B cell (primary cell): ENCODE measurements around the gene TMEM143. TPM values are rescaled to one million over a fixed set of nuclear protein-coding genes. Genes with fewer than 3 reads are reported as not detected.
A peak's percentile ranks its signal among the peaks of the same experiment; 100 is the strongest.

Experiments
- ATAC-seq: fragments of 200-7000 bp; cut with Tn5 transposase; one replicate; pipeline ENCODE4 v1.10.0; 2021; ENCODE audit warnings: low read depth, mild to moderate bottlenecking, moderate number of reproducible peaks, moderate library complexity
- CTCF ChIA-PET: fragments of 350-600 bp; sonication (Branson Sonifier 250); formaldehyde crosslinking; loops from one replicate; lab custom pipeline; 2021; ENCODE audit warnings: antibody characterized with exemption, inconsistent platforms; lab: Charles Lee
- POLR2A ChIA-PET: fragments of 350-600 bp; sonication (Branson Sonifier 250); formaldehyde crosslinking; loops from one replicate; lab custom pipeline; 2021; ENCODE audit warnings: antibody characterized with exemption; lab: Charles Lee
- DNase-seq: peaks from one replicate; pipeline ENCODE4 v3.0.0; 2013
- H2AFZ ChIP-seq: 2 replicates; pipeline ENCODE4 v1.6.1; 2012; ENCODE audit warnings: mild to moderate bottlenecking, low read depth, low read length; ENCODE audit not compliant: insufficient read depth, poor library complexity, severe bottlenecking
- H3K27ac ChIP-seq, 2 donors: 1 replicate in 1 of 2; 2 replicates in 1 of 2; pipeline ENCODE4 v1.5.1; 2012 to 2013; ENCODE audit warnings: low read length in 2 of 2, mild to moderate bottlenecking in 2 of 2, moderate library complexity in 1 of 2
- H3K27me3 ChIP-seq, 4 experiments: fragments of 200-600 bp in 1 of 4; sonication (generic) in 1 of 4; replicated peaks in 1 of 4; 1 replicate in 2 of 4; 2 replicates in 2 of 4; pipeline versions ENCODE4 v1.6.1 to v1.7.0; 2013 to 2016; ENCODE audit warnings: low read length in 3 of 4, mild to moderate bottlenecking in 2 of 4, mixed read lengths in 1 of 4, moderate library complexity in 1 of 4; ENCODE audit not compliant: insufficient read depth in 4 of 4, control insufficient read depth in 3 of 4; ENCODE audit errors: control extremely low read depth in 1 of 4
- H3K36me3 ChIP-seq, 2 experiments: replicated peaks in 1 of 2; 1 replicate in 1 of 2; 2 replicates in 1 of 2; pipeline versions ENCODE4 v1.6.1 to v1.7.1; 2013; ENCODE audit warnings: low read length in 1 of 2; ENCODE audit not compliant: insufficient read depth in 2 of 2, control insufficient read depth in 1 of 2; ENCODE audit errors: control extremely low read depth in 1 of 2, extremely low read depth in 1 of 2
- H3K4me1 ChIP-seq, 2 donors: fragments of 200-600 bp in 1 of 2; sonication (generic) in 1 of 2; 1 replicate in 1 of 2; 2 replicates in 1 of 2; pipeline versions ENCODE4 v1.5.1 to v1.6.1; 2013 to 2017; ENCODE audit warnings: low read length in 2 of 2; ENCODE audit not compliant: control insufficient read depth in 2 of 2, insufficient read depth in 2 of 2
- H3K4me2 ChIP-seq: replicated peaks from 2 replicates; pipeline ENCODE3; 2012; ENCODE audit warnings: mild to moderate bottlenecking, low read depth, low read length; ENCODE audit not compliant: poor library complexity, severe bottlenecking
- H3K4me3 ChIP-seq, 5 experiments: fragments of 200-600 bp in 1 of 5; sonication (generic) in 1 of 5; 1 replicate in 3 of 5; 2 replicates in 2 of 5; pipeline versions ENCODE4 v1.5.1 to v1.7.0; 2011 to 2016; ENCODE audit warnings: low read length in 4 of 5, mild to moderate bottlenecking in 4 of 5, low read depth in 2 of 5, control low read depth in 1 of 5, moderate library complexity in 1 of 5; ENCODE audit not compliant: insufficient read depth in 1 of 5; ENCODE audit errors: control extremely low read depth in 1 of 5, extremely low read depth in 1 of 5
- H3K79me2 ChIP-seq: fragments of 200-600 bp; sonication (generic); one replicate; pipeline ENCODE4 v1.6.0; 2016; ENCODE audit warnings: low read length; ENCODE audit not compliant: control insufficient read depth, insufficient read depth
- H3K9ac ChIP-seq: fragments of 200-600 bp; sonication (generic); 2 replicates; pipeline ENCODE4 v1.6.1; 2017; ENCODE audit warnings: mild to moderate bottlenecking, low read length, moderate library complexity
- H3K9me3 ChIP-seq, 3 donors: one replicate each; pipeline versions ENCODE4 v1.6.1 to v1.7.1; 2013; ENCODE audit warnings: low read length in 2 of 3; ENCODE audit not compliant: control insufficient read depth in 2 of 3, insufficient read depth in 1 of 3; ENCODE audit errors: control extremely low read depth in 1 of 3
- H4K20me1 ChIP-seq: 2 replicates; pipeline ENCODE4 v1.6.0; 2012; ENCODE audit warnings: mild to moderate bottlenecking, low read length; ENCODE audit not compliant: insufficient read depth, control insufficient read depth, poor library complexity, severe bottlenecking
- H3K27ac Mint-ChIP-seq: one replicate; pipeline ENCODE4 v1.8.0; 2021; ENCODE audit warnings: mixed read lengths
- H3K27me3 Mint-ChIP-seq: one replicate; pipeline ENCODE4 v1.8.0; 2021; ENCODE audit warnings: mixed read lengths
- H3K4me1 Mint-ChIP-seq: one replicate; pipeline ENCODE4 v1.8.0; 2021; ENCODE audit warnings: mixed read lengths
- H3K4me3 Mint-ChIP-seq: one replicate; pipeline ENCODE4 v1.8.0; 2021; ENCODE audit warnings: mixed read lengths
- H3K9me3 Mint-ChIP-seq: one replicate; pipeline ENCODE4 v1.8.0; 2022; ENCODE audit warnings: mixed read lengths; ENCODE audit not compliant: insufficient read depth
- CTCF ChIP-seq: fragments of 200-600 bp; IDR thresholded peaks from one replicate; pipeline ENCODE4 v1.8.0; 2022; ENCODE audit warnings: antibody characterized with exemption, mild to moderate bottlenecking
- EZH2 ChIP-seq: IDR thresholded peaks from 2 replicates; pipeline ENCODE4 v1.6.1; 2012; ENCODE audit warnings: borderline replicate concordance, low read depth, mild to moderate bottlenecking, moderate library complexity, low read length; ENCODE audit not compliant: insufficient read depth, poor library complexity, severe bottlenecking
- WGBS: methylation state at CpG from one replicate; pipeline ENCODE4 v1.1.5; 2013; ENCODE audit warnings: missing lambda C conversion rate; ENCODE audit not compliant: insufficient coverage; 5-methylcytosine and 5-hydroxymethylcytosine counted together
- intact Hi-C: fragments of 100-400 bp; cut with micrococcal nuclease; formaldehyde crosslinking; loops from one replicate; pipeline ENCODE4 v1.10.0; 2022
- polyA plus RNA-seq: library from polyadenylated mRNA; depleted of rRNA; stranded (reverse); fragments of >200 nt; gene quantifications from 2 replicates; pipeline ENCODE4 v1.2.3, GENCODE V29; 2012
- total RNA-seq, 2 donors: library from RNA; stranded (reverse); fragments of 120-200 nt in 1 of 2; gene quantifications; 1 replicate in 1 of 2; 2 replicates in 1 of 2; pipeline versions ENCODE4 v1.2.3 to v1.2.4, GENCODE V29; 2013 to 2022

TMEM143 gene
- total and polyA plus RNA-seq, 2 donors (not counting 1 experiment from before 2014, with no cell fraction given) = 30.0 to 34.3 TPM

GRCh38 chr19:48321372-48321621 lies 42.4 kb downstream of the TMEM143 start:
- ChIA-PET CTCF (interaction anchor here (0.6 to 13.8 kb wide), 13 partner anchors 12 to 1350 kb away, joined by 3 to 345 read pairs (median 4); partner anchors contain the start of genes KDELR1, RPL18, SPHK2 and SYNGR4), POLR2A (interaction anchor here (0.6 to 9.7 kb wide), 9 partner anchors 11 to 324 kb away, joined by 3 to 180 read pairs (median 4); partner anchors contain the start of genes KDELR1, SYNGR4 and TMEM143)
- Histone ChIP-seq H3K27me3 (no peaks in the 10 kb centered on the region), H3K27ac (peak overlapping the region; percentile 95 to 100), H3K79me2 (peaks cover 22% of the 10 kb centered on the region), H3K4me3 (peak overlapping the region; percentile 54 to 96 (median 77)), H3K36me3 (no peaks in the 10 kb centered on the region), H3K4me2 (peak overlapping the region; percentile 90), H3K4me1 (peaks cover 42 to 55% of the 10 kb centered on the region in 2 donors), H4K20me1 (peaks cover 6% of the 10 kb centered on the region), H3K9ac (peak overlapping the region; percentile 88), H2AFZ (peak overlapping the region; percentile 48), H3K9me3 (peaks cover 0 to 3% (median 0%) of the 10 kb centered on the region in 3 donors)
- DNase-seq (peak; percentile 96), ATAC-seq (peak; percentile 65)
- TF ChIP-seq CTCF = no peak
- TF ChIP-seq EZH2 = no peak
- peak overlapping the region; percentile 97 for H3K4me3 Mint-ChIP-seq
- WGBS = 0% methylated on average over 22 of the region's 22 CpGs
- no peaks in the 10 kb centered on the region for H3K9me3 Mint-ChIP-seq
- intact Hi-C loops = loop anchor here (1.0 to 5.0 kb wide), 9 partner anchors 43 to 298 kb away; partner anchors contain the start of genes CYTH2, KDELR1, LMTK3 and RPL18
- no peaks in the 10 kb centered on the region for H3K27me3 Mint-ChIP-seq
- H3K27ac Mint-ChIP-seq = peak overlapping the region; percentile 100
- peaks cover 48% of the 10 kb centered on the region for H3K4me1 Mint-ChIP-seq
